ENCODE measurements around the gene CADPS2.
"Not testable (repeated sequence)": the region's sequence is repeated elsewhere in the genome, so short reads cannot be mapped to it uniquely, and the experiment has no call there.

CADPS2 gene

GRCh38 chr7:122682815-122683550 lies 203.3 kb downstream of the CADPS2 start:
- H3K4me3 ChIP-seq (replicated peaks; ENCODE audit: low read depth, low read length): no peak overlapping the region
- no peak for TF ChIP-seq CTCF (IDR thresholded peaks at IDR 0.05; ENCODE audit: low read depth, low read length, missing control alignments)
- DNase-seq (ENCODE audit: extremely low read depth, low read depth): no peak

- not testable (repeated sequence) for H3K4me3 ChIP-seq (replicated peaks; ENCODE audit: low read depth, low read length); DNase-seq (ENCODE audit: extremely low read depth, low read depth)
Measured at GRCh38 chr7:122681186-122681585, 205.1 kb downstream of the CADPS2 start.

GRCh38 chr7:122679813-122680212 lies 206.4 kb downstream of the CADPS2 start:
- no peak for TF ChIP-seq CTCF (IDR thresholded peaks at IDR 0.05; ENCODE audit: low read depth, low read length, missing control alignments)
- no peak for DNase-seq (ENCODE audit: extremely low read depth, low read depth)
- no peak overlapping the region for H3K4me3 ChIP-seq (replicated peaks; ENCODE audit: low read depth, low read length)

- DNase-seq (ENCODE audit: extremely low read depth, low read depth); H3K4me3 ChIP-seq (replicated peaks; ENCODE audit: low read depth, low read length): not testable (repeated sequence)
Measured at GRCh38 chr7:122679269-122679709, 207.0 kb downstream of the CADPS2 start.

- no peak for TF ChIP-seq CTCF (IDR thresholded peaks at IDR 0.05; ENCODE audit: low read depth, low read length, missing control alignments)
- DNase-seq (ENCODE audit: extremely low read depth, low read depth): no peak
- H3K4me3 ChIP-seq (replicated peaks; ENCODE audit: low read depth, low read length): no peak overlapping the region
Measured at GRCh38 chr7:122677149-122677548, 209.1 kb downstream of the CADPS2 start.

- no peak for DNase-seq (ENCODE audit: extremely low read depth, low read depth)
- TF ChIP-seq CTCF (IDR thresholded peaks at IDR 0.05; ENCODE audit: low read depth, low read length, missing control alignments): no peak
- H3K4me3 ChIP-seq (replicated peaks; ENCODE audit: low read depth, low read length): no peak overlapping the region
Measured at GRCh38 chr7:122676466-122676865, 209.8 kb downstream of the CADPS2 start.

- no peak overlapping the region for H3K4me3 ChIP-seq (replicated peaks; ENCODE audit: low read depth, low read length)
- TF ChIP-seq CTCF (IDR thresholded peaks at IDR 0.05; ENCODE audit: low read depth, low read length, missing control alignments): no peak
- no peak for DNase-seq (ENCODE audit: extremely low read depth, low read depth)
Measured at GRCh38 chr7:122675621-122676020, 210.6 kb downstream of the CADPS2 start.

GRCh38 chr7:122675011-122675410 lies 211.2 kb downstream of the CADPS2 start:
- no peak for DNase-seq (ENCODE audit: extremely low read depth, low read depth)
- no peak for TF ChIP-seq CTCF (IDR thresholded peaks at IDR 0.05; ENCODE audit: low read depth, low read length, missing control alignments)
- no peak overlapping the region for H3K4me3 ChIP-seq (replicated peaks; ENCODE audit: low read depth, low read length)
